ENCODE measurements around the gene NT5C.

GRCh38 chr17:75155191-75155601 is 23.7 kb upstream of the NT5C start:
- TF ChIP-seq CTCF (IDR thresholded peaks at IDR 0.05) = no peak
- no peak for TF ChIP-seq POLR2A (IDR thresholded peaks at IDR 0.05)

Data from uterus (tissue), 2 donors.